VCaP (cell line): Measurements from ENCODE around the gene MCRIP1.

Source experiments
- H3K27ac ChIP-seq: fragments of 450-650 bp; 2 replicates; pipeline ENCODE4 v1.5.1; 2017
- CTCF ChIP-seq: fragments of 450-650 bp; conservative IDR thresholded peaks from 2 replicates; pipeline ENCODE4 v1.5.1; 2017; ENCODE audit warnings: mild to moderate bottlenecking, moderate library complexity

Gene MCRIP1

GRCh38 chr17:81833160-81833920, at the start of gene MCRIP1:
TSS of gene MCRIP1 (minus strand) at chr17:81833291. CDS start at chr17:81824506, 8,785 bp downstream.
- H3K27ac ChIP-seq = peak within 1 kb of the TSS; percentile 98
- TF ChIP-seq CTCF = no peak

GRCh38 chr17:81879121-81879520, 46.0 kb upstream of the MCRIP1 start:
- no peak overlapping the region for H3K27ac ChIP-seq
- no peak for TF ChIP-seq CTCF

GRCh38 chr17:81878294-81878693, 45.2 kb upstream of the MCRIP1 start:
- H3K27ac ChIP-seq = no peak overlapping the region
- no peak for TF ChIP-seq CTCF

- no peak for TF ChIP-seq CTCF
- no peak overlapping the region for H3K27ac ChIP-seq
Measured at GRCh38 chr17:81877569-81877968, 44.5 kb upstream of the MCRIP1 start.

- peak overlapping the region; percentile 100 for H3K27ac ChIP-seq
- TF ChIP-seq CTCF = peak; percentile 39
Measured at GRCh38 chr17:81871387-81872230, 38.5 kb upstream of the MCRIP1 start.

- TF ChIP-seq CTCF = no peak
- H3K27ac ChIP-seq = peak within 1 kb of the TSS; percentile 100
Measured at GRCh38 chr17:81870981-81871386, 37.9 kb upstream of the MCRIP1 start, which contains the start of gene ARHGDIA. TSS of gene ARHGDIA (minus strand) at chr17:81871337. CDS start at chr17:81869930, 1,407 bp downstream.

GRCh38 chr17:81870131-81870980, 37.3 kb upstream of the MCRIP1 start:
- TF ChIP-seq CTCF = no peak
- H3K27ac ChIP-seq = peak overlapping the region; percentile 100
